Liver (tissue), 9 donors: ENCODE data around the gene TMBIM1. TPM values are rescaled to one million over a fixed set of nuclear protein-coding genes. Genes with fewer than 3 reads are reported as not detected.

Source experiments
- DNase-seq: peaks from one replicate; pipeline ENCODE4 v3.0.0-alpha.2; 2017; ENCODE audit warnings: low spot score
- H3K27ac ChIP-seq, 2 donors: one replicate each; pipeline ENCODE4 v1.7.0; 2013; ENCODE audit warnings: inconsistent platforms in 2 of 2, low read length in 2 of 2, control low read depth in 1 of 2, low read depth in 1 of 2, mild to moderate bottlenecking in 1 of 2
- H3K27me3 ChIP-seq, 4 donors: one replicate each; pipeline versions ENCODE4 v1.6.1 to v1.7.0; 2013; ENCODE audit warnings: low read length in 3 of 4, inconsistent platforms in 1 of 4, mild to moderate bottlenecking in 1 of 4, moderate library complexity in 1 of 4; ENCODE audit not compliant: control insufficient read depth in 4 of 4, insufficient read depth in 4 of 4
- H3K36me3 ChIP-seq, 4 donors: one replicate each; pipeline versions ENCODE4 v1.6.1 to v1.7.0; 2013; ENCODE audit warnings: low read length in 3 of 4, mild to moderate bottlenecking in 3 of 4, low read depth in 1 of 4, moderate library complexity in 1 of 4; ENCODE audit not compliant: control insufficient read depth in 4 of 4, insufficient read depth in 3 of 4
- H3K4me1 ChIP-seq, 4 donors: one replicate each; pipeline versions ENCODE4 v1.6.1 to v1.7.0; 2013; ENCODE audit warnings: low read length in 3 of 4, mild to moderate bottlenecking in 3 of 4, moderate library complexity in 1 of 4; ENCODE audit not compliant: control insufficient read depth in 4 of 4, insufficient read depth in 4 of 4
- H3K4me3 ChIP-seq, 3 donors: one replicate each; pipeline versions ENCODE4 v1.6.1 to v1.7.0; 2013; ENCODE audit warnings: low read length in 3 of 3, control low read depth in 1 of 3, low read depth in 1 of 3, mild to moderate bottlenecking in 1 of 3
- H3K9ac ChIP-seq, 2 donors: one replicate each; pipeline ENCODE4 v1.7.0; 2013; ENCODE audit warnings: low read length in 2 of 2, mild to moderate bottlenecking in 2 of 2, moderate library complexity in 2 of 2, control low read depth in 1 of 2, low read depth in 1 of 2
- H3K9me3 ChIP-seq, 4 donors: one replicate each; pipeline versions ENCODE4 v1.6.1 to v1.7.0; 2013; ENCODE audit warnings: low read length in 3 of 4; ENCODE audit not compliant: control insufficient read depth in 4 of 4
- ATF3 ChIP-seq: IDR thresholded peaks from 2 replicates; pipeline ENCODE4 v1.6.1; 2016; ENCODE audit warnings: antibody characterized with exemption
- CTCF ChIP-seq: fragments of 150-350 bp; IDR thresholded peaks from 2 replicates; pipeline ENCODE4 v1.5.1; 2017; ENCODE audit warnings: improper control_type of control experiment, low read depth, low read length; ENCODE audit not compliant: missing input control
- FOXA1 ChIP-seq: IDR thresholded peaks from 2 replicates; pipeline ENCODE4 v1.6.1; 2016; ENCODE audit warnings: antibody characterized with exemption
- FOXA2 ChIP-seq: IDR thresholded peaks from 2 replicates; pipeline ENCODE4 v1.6.1; 2016; ENCODE audit warnings: antibody characterized with exemption
- GABPA ChIP-seq, 2 donors: IDR thresholded peaks in 1 of 2; conservative IDR thresholded peaks in 1 of 2; 2 replicates each; pipeline ENCODE4 v1.6.1; 2016; ENCODE audit warnings: antibody characterized with exemption in 2 of 2, mild to moderate bottlenecking in 1 of 2, moderate library complexity in 1 of 2
- JUND ChIP-seq, 2 donors: IDR thresholded peaks; 2 replicates each; pipeline ENCODE4 v1.6.1; 2016; ENCODE audit warnings: antibody characterized with exemption in 2 of 2
- NR2F2 ChIP-seq: IDR thresholded peaks from 2 replicates; pipeline ENCODE4 v1.6.1; 2016; ENCODE audit warnings: antibody characterized with exemption
- RAD21 ChIP-seq, 2 donors: IDR thresholded peaks; 2 replicates each; pipeline ENCODE4 v1.6.1; 2016; ENCODE audit warnings: antibody characterized with exemption in 2 of 2, mild to moderate bottlenecking in 2 of 2
- REST ChIP-seq: IDR thresholded peaks from 2 replicates; pipeline ENCODE4 v1.6.1; 2016; ENCODE audit warnings: antibody characterized with exemption, mild to moderate bottlenecking
- RXRA ChIP-seq, 2 donors: IDR thresholded peaks; 2 replicates each; pipeline ENCODE4 v1.6.1; 2017 to 2018; ENCODE audit warnings: antibody characterized with exemption in 2 of 2, mild to moderate bottlenecking in 1 of 2
- SP1 ChIP-seq: IDR thresholded peaks from 2 replicates; pipeline ENCODE4 v1.6.1; 2018; ENCODE audit warnings: antibody characterized with exemption, mild to moderate bottlenecking
- TAF1 ChIP-seq: conservative IDR thresholded peaks from 2 replicates; pipeline ENCODE4 v1.6.1; 2016; ENCODE audit warnings: antibody characterized with exemption, mild to moderate bottlenecking
- ZBTB33 ChIP-seq: IDR thresholded peaks from 2 replicates; pipeline ENCODE4 v1.6.1; 2016; ENCODE audit warnings: antibody characterized with exemption
- WGBS: extraction: QIAGEN DNeasy Blood & Tissue Kit; methylation state at CpG from one replicate; pipeline ENCODE4 v1.1.7; 2013; 5-methylcytosine and 5-hydroxymethylcytosine counted together
- polyA plus RNA-seq, 2 donors: library from polyadenylated mRNA; stranded (reverse) in 1 of 2; unstranded in 1 of 2; fragments of 200-250 nt in 1 of 2; fragments of >200 nt in 1 of 2; fragmentation: Nextera tagmentation in 1 of 2; extraction: Ambion mirVana in 1 of 2; gene quantifications; one replicate each; pipeline versions ENCODE4 v1.2.1 to v1.2.3, GENCODE V29; 2013 to 2015
- total RNA-seq, 2 donors: library from RNA; depleted of rRNA; stranded (reverse); fragments of >200 nt; gene quantifications; one replicate each; pipeline ENCODE4 v1.2.3, GENCODE V29; 2014
- donor health status: healthy.
- donor health status: healthy.
- donor health status: healthy.
- donor health status: healthy.
- donor health status: healthy.

The TMBIM1 gene
- total and polyA plus RNA-seq, 4 donors, result 61.8 to 133 (median 114) TPM

- peaks cover 4 to 27% (median 19%) of the 10 kb centered on the region in 4 donors for H3K36me3 ChIP-seq
- WGBS, result 73% methylated on average over 15 of the region's 15 CpGs
- H3K4me3 ChIP-seq, result no peak overlapping the region
- TF ChIP-seq NR2F2 (peak; percentile 81), JUND (IDR thresholded peaks at IDR 0.05) (peak; percentile 30 to 81), CTCF (no peak), FOXA1 (no peak), SP1 (peak; percentile 73), FOXA2 (no peak), GABPA (IDR thresholded peaks at IDR 0.05 in 1 of 2, conservative IDR thresholded peaks at IDR 0.05 in 1 of 2) (no peak), RAD21 (IDR thresholded peaks at IDR 0.05) (no peak), TAF1 (no peak), REST (peak; percentile 47), RXRA (IDR thresholded peaks at IDR 0.05) (peak; percentile 54 to 73), ZBTB33 (no peak)
- peak overlapping the region; percentile 59 to 62 for H3K27ac ChIP-seq
- peaks cover 0 to 13% (median 1%) of the 10 kb centered on the region in 4 donors for H3K4me1 ChIP-seq
- no peaks in the 10 kb centered on the region for H3K27me3 ChIP-seq
- no peak overlapping the region for H3K9ac ChIP-seq
- H3K9me3 ChIP-seq, result no peaks in the 10 kb centered on the region
- no peak for DNase-seq
Observed at GRCh38 chr2:218259099-218259961, 33.0 kb downstream of the TMBIM1 start.

- Histone ChIP-seq H3K36me3 (peaks cover 3 to 34% (median 29%) of the 10 kb centered on the region in 4 donors), H3K27ac (peak overlapping the region in 1 of 2 donors; percentile 4)
Observed at GRCh38 chr2:218257390-218257981, 34.8 kb downstream of the TMBIM1 start.

More at GRCh38 chr2:218257390-218257981, 34.8 kb downstream of the TMBIM1 start:
- Histone ChIP-seq H3K9ac (no peak overlapping the region), H3K4me1 (peaks cover 0 to 5% (median 0%) of the 10 kb centered on the region in 4 donors), H3K4me3 (no peak overlapping the region), H3K9me3 (no peaks in the 10 kb centered on the region), H3K27me3 (no peaks in the 10 kb centered on the region)
- TF ChIP-seq ATF3 (no peak), JUND (IDR thresholded peaks at IDR 0.05) (no peak), RAD21 (IDR thresholded peaks at IDR 0.05) (peak in 1 of 2 donors; percentile 48), CTCF (peak; percentile 34)
- 61% methylated on average over 8 of the region's 8 CpGs for WGBS
- DNase-seq, result peak; percentile 71
